GM23338 (cell line): ENCODE results near the gene ALOX15. TPM values are rescaled to one million over a fixed set of nuclear protein-coding genes. Genes with fewer than 3 reads are reported as not detected.
A peak's percentile ranks its signal among the peaks of the same experiment; 100 is the strongest.
"Not testable (repeated sequence)": the region's sequence is repeated elsewhere in the genome, so short reads cannot be mapped to it uniquely, and the experiment has no call there.

Experiments used
- ATAC-seq: fragments of 200-7000 bp; cut with Tn5 transposase; 3 replicates; pipeline ENCODE4 v1.9.1; 2020
- DNase-seq: peaks from one replicate; pipeline ENCODE4 v3.0.0-alpha.2; 2015; ENCODE audit warnings: low spot score
- H2AFZ ChIP-seq: fragments of 200-600 bp; sonication (generic); 2 replicates; pipeline ENCODE4 v1.8.0; 2016; ENCODE audit warnings: antibody characterized with exemption, mild to moderate bottlenecking, moderate library complexity
- H3F3A ChIP-seq: fragments of 200-600 bp; sonication (generic); replicated peaks from 2 replicates; pipeline ENCODE4 v1.8.0; 2017; ENCODE audit warnings: antibody characterized with exemption, mixed run types, low read depth
- H3K27ac ChIP-seq: fragments of 200-600 bp; sonication (generic); 2 replicates; pipeline ENCODE4 v1.6.1; 2016; ENCODE audit warnings: low read depth
- H3K27me3 ChIP-seq: fragments of 200-600 bp; sonication (generic); 2 replicates; pipeline ENCODE4 v1.8.0; 2016; ENCODE audit warnings: mild to moderate bottlenecking, mixed run types, moderate library complexity; ENCODE audit not compliant: insufficient read depth
- H3K36me3 ChIP-seq: fragments of 200-600 bp; sonication (generic); 2 replicates; pipeline ENCODE4 v1.8.0; 2016; ENCODE audit warnings: mild to moderate bottlenecking; ENCODE audit not compliant: insufficient read depth
- H3K4me1 ChIP-seq: fragments of 200-600 bp; sonication (generic); 2 replicates; pipeline ENCODE4 v1.8.0; 2016; ENCODE audit warnings: mild to moderate bottlenecking, moderate library complexity; ENCODE audit not compliant: insufficient read depth
- H3K4me2 ChIP-seq: fragments of 200-600 bp; sonication (generic); 2 replicates; pipeline ENCODE4 v1.7.1; 2017; ENCODE audit warnings: mixed run types
- H3K4me3 ChIP-seq: fragments of 200-600 bp; sonication (generic); 2 replicates; pipeline ENCODE4 v1.6.1; 2016; ENCODE audit warnings: mixed run types
- H3K79me2 ChIP-seq: fragments of 200-600 bp; sonication (generic); replicated peaks from 2 replicates; pipeline ENCODE4 v1.8.0; 2017; ENCODE audit warnings: mild to moderate bottlenecking; ENCODE audit not compliant: insufficient read depth
- H3K9me2 ChIP-seq: fragments of 200-600 bp; sonication (generic); 2 replicates; pipeline ENCODE4 v1.8.0; 2017; ENCODE audit not compliant: insufficient read depth
- H4K20me1 ChIP-seq: fragments of 200-600 bp; sonication (generic); replicated peaks from 2 replicates; pipeline ENCODE4 v1.8.0; 2017; ENCODE audit warnings: mild to moderate bottlenecking; ENCODE audit not compliant: insufficient read depth
- H3K27ac Mint-ChIP-seq: 2 replicates; pipeline ENCODE4 v1.8.0; 2020; ENCODE audit warnings: inconsistent platforms, mild to moderate bottlenecking, moderate library complexity, mixed read lengths
- H3K27me3 Mint-ChIP-seq: 3 replicates; pipeline ENCODE4 v1.8.0; 2022; ENCODE audit warnings: low read depth, mild to moderate bottlenecking, moderate library complexity, mixed read lengths, inconsistent platforms; ENCODE audit not compliant: insufficient read depth, poor library complexity
- H3K36me3 Mint-ChIP-seq: 3 replicates; pipeline ENCODE4 v1.8.0; 2021; ENCODE audit warnings: low read depth, mild to moderate bottlenecking, inconsistent platforms, moderate library complexity, mixed read lengths
- H3K4me1 Mint-ChIP-seq: 3 replicates; pipeline ENCODE4 v1.8.0; 2020; ENCODE audit warnings: mild to moderate bottlenecking, inconsistent platforms, mixed read lengths
- H3K4me3 Mint-ChIP-seq: 3 replicates; pipeline ENCODE4 v1.8.0; 2021; ENCODE audit warnings: moderate library complexity, mild to moderate bottlenecking, inconsistent platforms, mixed read lengths
- H3K9me3 Mint-ChIP-seq: 3 replicates; pipeline ENCODE4 v1.8.0; 2020; ENCODE audit warnings: moderate library complexity, mild to moderate bottlenecking, inconsistent platforms, mixed read lengths
- EZH2 ChIP-seq: fragments of 200-600 bp; sonication (generic); IDR thresholded peaks from one replicate; pipeline ENCODE4 v1.8.0; 2017; ENCODE audit warnings: antibody characterized with exemption, mild to moderate bottlenecking, low read depth; ENCODE audit not compliant: unreplicated experiment
- EZH2phosphoT487 ChIP-seq: fragments of 200-600 bp; sonication (generic); IDR thresholded peaks from one replicate; pipeline ENCODE4 v1.8.1; 2018; ENCODE audit warnings: antibody characterized with exemption; ENCODE audit not compliant: unreplicated experiment
- JUNB ChIP-seq: IDR thresholded peaks from one replicate; pipeline ENCODE4 v1.6.1; 2016; ENCODE audit warnings: antibody characterized with exemption; ENCODE audit not compliant: unreplicated experiment
- polyA plus RNA-seq: library from polyadenylated mRNA; unstranded; fragments of >200 nt; fragmentation: Nextera tagmentation; extraction: Ambion mirVana; gene quantifications from 2 replicates; pipeline ENCODE4 v1.2.1, GENCODE V29; 2016
- total RNA-seq: library from RNA; depleted of rRNA; stranded (reverse); fragments of >200 nt; shearing (Covaris generic); gene quantifications from 2 replicates; pipeline ENCODE4 v1.2.3, GENCODE V29; 2014
- TF ChIP-seq, protein P1 (sequence below), 2 experiments: fragments of 200-600 bp in 1 of 2; sonication (generic) in 1 of 2; conservative IDR thresholded peaks; 2 replicates each; pipeline versions ENCODE4 v1.5.1 to v1.6.1; 2016 to 2017; ENCODE audit warnings: antibody characterized with exemption in 2 of 2, low read depth in 2 of 2, mild to moderate bottlenecking in 2 of 2, moderate library complexity in 1 of 2
- TF ChIP-seq, protein P2 (sequence below): fragments of 250-450 bp; sonication (Bioruptor Pico); IDR thresholded peaks from 2 replicates; pipeline ENCODE4 v1.5.0; 2020; ENCODE audit warnings: mild to moderate bottlenecking, moderate library complexity

ALOX15 gene
- total and polyA plus RNA-seq, 2 experiments from 2014 or later = 1.2 to 1.4 TPM

DNA sequence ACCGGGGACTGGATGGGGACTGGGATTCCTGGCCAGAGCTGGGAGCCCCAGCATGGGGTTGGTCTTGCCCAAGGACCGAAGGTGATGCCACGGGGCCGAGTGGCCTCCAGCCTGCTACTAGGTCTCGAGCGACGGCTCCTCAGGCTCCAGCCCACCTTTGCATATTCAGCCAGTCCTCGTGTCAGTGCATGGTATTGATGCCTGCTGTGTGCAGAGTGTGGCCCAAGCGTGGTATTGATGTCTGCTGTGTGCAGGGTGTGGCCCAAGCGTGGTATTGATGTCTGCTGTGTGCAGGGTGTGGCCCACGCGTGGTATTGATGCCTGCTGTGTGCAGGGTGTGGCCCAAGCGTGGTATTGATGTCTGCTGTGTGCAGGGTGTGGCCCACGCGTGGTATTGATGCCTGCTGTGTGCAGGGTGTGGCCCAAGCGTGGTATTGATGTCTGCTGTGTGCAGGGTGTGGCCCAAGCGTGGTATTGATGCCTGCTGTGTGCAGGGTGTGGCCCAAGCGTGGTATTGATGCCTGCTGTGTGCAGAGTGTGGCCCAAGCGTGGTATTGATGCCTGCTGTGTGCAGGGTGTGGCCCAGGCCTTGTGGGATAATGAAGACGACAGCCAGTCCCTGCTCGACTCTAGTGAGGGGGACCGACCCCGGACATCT is 45.7 kb downstream of the ALOX15 start:
- H3K4me3 ChIP-seq, H3K27me3 ChIP-seq, H3K4me3 Mint-ChIP-seq, DNase-seq, ATAC-seq, H3K9me3 Mint-ChIP-seq, H3K36me3 Mint-ChIP-seq, H4K20me1 ChIP-seq, H3K79me2 ChIP-seq, H3K9me2 ChIP-seq, H3K36me3 ChIP-seq, H2AFZ ChIP-seq, H3K4me2 ChIP-seq, H3K27ac ChIP-seq, H3F3A ChIP-seq, H3K27ac Mint-ChIP-seq: not testable (repeated sequence)
- peaks cover 26% of the 10 kb centered on the region for H3K4me1 ChIP-seq
- H3K27me3 Mint-ChIP-seq = peaks cover 11% of the 10 kb centered on the region
- peaks cover 38% of the 10 kb centered on the region for H3K4me1 Mint-ChIP-seq

DNA sequence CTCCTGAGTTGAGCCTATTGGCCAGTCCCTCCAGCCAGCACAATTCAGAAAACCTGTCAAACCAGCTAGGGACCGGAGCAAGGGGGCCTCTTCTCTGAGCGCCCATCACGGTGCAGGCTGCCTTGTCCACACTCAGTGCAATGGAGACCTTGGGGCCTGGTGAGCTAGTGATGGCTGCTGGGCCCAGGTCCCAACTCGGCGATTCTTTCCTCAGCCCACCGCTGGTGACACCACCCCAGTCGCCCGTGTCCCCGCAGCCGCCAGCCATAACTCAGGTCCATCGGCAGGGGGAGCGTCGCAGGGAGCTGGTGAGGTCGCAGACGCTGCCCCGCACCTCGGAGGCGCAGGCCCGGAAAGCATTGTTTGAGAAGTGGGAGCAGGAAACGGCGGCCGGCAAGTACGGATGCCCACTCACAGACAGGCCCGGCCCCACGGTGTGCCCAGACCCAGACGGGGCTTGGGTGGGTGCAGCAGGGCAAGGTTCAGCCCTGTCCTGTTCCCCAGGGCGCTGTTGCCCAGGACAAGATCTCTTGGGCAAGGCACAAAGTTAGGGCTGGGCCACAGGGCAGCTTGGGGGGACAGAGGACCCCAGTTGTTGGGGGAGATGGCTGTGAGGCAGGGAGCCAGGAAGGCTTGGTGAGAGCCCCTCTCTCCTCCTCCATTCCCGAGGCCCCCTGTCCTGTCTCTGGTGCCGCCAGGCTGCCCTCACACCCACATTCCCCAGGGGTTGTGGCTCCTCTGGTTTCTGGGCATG is 46.4 kb downstream of the ALOX15 start:
- H3K4me1 Mint-ChIP-seq = peaks cover 31% of the 10 kb centered on the region
- peak; percentile 59 for ATAC-seq
- peak; percentile 89 for DNase-seq
- no peak overlapping the region for H3K4me3 ChIP-seq
- H3K9me3 Mint-ChIP-seq = no peaks in the 10 kb centered on the region
- H3K36me3 Mint-ChIP-seq = no peaks in the 10 kb centered on the region
- H3K4me1 ChIP-seq = peaks cover 19% of the 10 kb centered on the region
- H3K36me3 ChIP-seq = no peaks in the 10 kb centered on the region
- no peaks in the 10 kb centered on the region for H4K20me1 ChIP-seq
- H3K27ac ChIP-seq = no peak overlapping the region
- H2AFZ ChIP-seq = peak overlapping the region; percentile 91
- no peaks in the 10 kb centered on the region for H3K79me2 ChIP-seq
- H3K9me2 ChIP-seq = no peaks in the 10 kb centered on the region
- 0 out of 2 replicates have a peak overlapping the region, but pooled peaks have one; percentile 10 for H3K4me2 ChIP-seq
- no peak for TF ChIP-seq JUNB
- TF ChIP-seq, protein P1, sequence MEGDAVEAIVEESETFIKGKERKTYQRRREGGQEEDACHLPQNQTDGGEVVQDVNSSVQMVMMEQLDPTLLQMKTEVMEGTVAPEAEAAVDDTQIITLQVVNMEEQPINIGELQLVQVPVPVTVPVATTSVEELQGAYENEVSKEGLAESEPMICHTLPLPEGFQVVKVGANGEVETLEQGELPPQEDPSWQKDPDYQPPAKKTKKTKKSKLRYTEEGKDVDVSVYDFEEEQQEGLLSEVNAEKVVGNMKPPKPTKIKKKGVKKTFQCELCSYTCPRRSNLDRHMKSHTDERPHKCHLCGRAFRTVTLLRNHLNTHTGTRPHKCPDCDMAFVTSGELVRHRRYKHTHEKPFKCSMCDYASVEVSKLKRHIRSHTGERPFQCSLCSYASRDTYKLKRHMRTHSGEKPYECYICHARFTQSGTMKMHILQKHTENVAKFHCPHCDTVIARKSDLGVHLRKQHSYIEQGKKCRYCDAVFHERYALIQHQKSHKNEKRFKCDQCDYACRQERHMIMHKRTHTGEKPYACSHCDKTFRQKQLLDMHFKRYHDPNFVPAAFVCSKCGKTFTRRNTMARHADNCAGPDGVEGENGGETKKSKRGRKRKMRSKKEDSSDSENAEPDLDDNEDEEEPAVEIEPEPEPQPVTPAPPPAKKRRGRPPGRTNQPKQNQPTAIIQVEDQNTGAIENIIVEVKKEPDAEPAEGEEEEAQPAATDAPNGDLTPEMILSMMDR (conservative IDR thresholded peaks at IDR 0.05; ENCODE audit: low read depth in 2 of 2) = peak; percentile 37 to 62; a peak in 3 of 4 replicates
- peak overlapping the region; percentile 77 for H3K27ac Mint-ChIP-seq
- peak overlapping the region; percentile 29; the same call in 2 of the 3 replicates for H3K4me3 Mint-ChIP-seq
- H3K27me3 Mint-ChIP-seq = peaks cover 11% of the 10 kb centered on the region
- no peaks in the 10 kb centered on the region for H3K27me3 ChIP-seq
- H3F3A ChIP-seq = 0 out of 2 replicates have a peak, but pooled peaks cover 5% of the 10 kb centered on the region

DNA sequence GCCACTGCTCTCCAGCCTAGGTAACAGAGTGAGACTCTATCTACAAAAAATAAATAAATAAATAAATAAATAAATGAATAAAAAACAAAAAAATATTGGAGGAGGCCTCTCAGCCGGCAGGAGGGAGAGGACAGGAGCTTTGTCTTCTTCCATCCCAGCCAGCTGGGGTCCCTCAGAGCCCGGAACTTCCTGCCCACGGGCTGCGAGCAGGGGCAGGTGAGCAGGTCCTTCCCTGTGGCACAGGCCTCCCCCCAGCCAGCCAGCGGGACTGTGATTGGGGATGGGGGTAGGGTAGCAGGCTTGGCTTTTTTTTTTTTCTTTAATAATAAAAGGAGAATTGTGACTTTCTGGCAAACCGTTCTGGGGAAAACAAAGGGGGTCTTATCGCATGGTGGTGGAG is 47.1 kb downstream of the ALOX15 start:
- no peaks in the 10 kb centered on the region for H3K9me2 ChIP-seq
- no peaks in the 10 kb centered on the region for H3K9me3 Mint-ChIP-seq
- H3K4me1 Mint-ChIP-seq = peaks cover 24% of the 10 kb centered on the region
- H3K4me1 ChIP-seq = peaks cover 12% of the 10 kb centered on the region
- H3K27me3 Mint-ChIP-seq = peaks cover 18% of the 10 kb centered on the region
- peak overlapping the region; percentile 91; the same call in 1 of the 2 replicates for H2AFZ ChIP-seq
- H3K79me2 ChIP-seq = no peaks in the 10 kb centered on the region
- DNase-seq = no peak
- H3K4me3 ChIP-seq = no peak overlapping the region
- 0 out of 2 replicates have a peak, but pooled peaks cover under 1% of the 10 kb centered on the region for H3F3A ChIP-seq
- no peak overlapping the region for H3K4me2 ChIP-seq
- H3K4me3 Mint-ChIP-seq = no peak overlapping the region
- no peak overlapping the region for H3K27ac ChIP-seq
- peak overlapping the region; percentile 77; the same call in 1 of the 2 replicates for H3K27ac Mint-ChIP-seq
- no peaks in the 10 kb centered on the region for H3K36me3 ChIP-seq
- H3K27me3 ChIP-seq = no peaks in the 10 kb centered on the region
- H3K36me3 Mint-ChIP-seq = no peaks in the 10 kb centered on the region
- H4K20me1 ChIP-seq = no peaks in the 10 kb centered on the region
- no peak for ATAC-seq
- no peak for TF ChIP-seq EZH2
- TF ChIP-seq EZH2phosphoT487 = no peak
- TF ChIP-seq, protein P2, sequence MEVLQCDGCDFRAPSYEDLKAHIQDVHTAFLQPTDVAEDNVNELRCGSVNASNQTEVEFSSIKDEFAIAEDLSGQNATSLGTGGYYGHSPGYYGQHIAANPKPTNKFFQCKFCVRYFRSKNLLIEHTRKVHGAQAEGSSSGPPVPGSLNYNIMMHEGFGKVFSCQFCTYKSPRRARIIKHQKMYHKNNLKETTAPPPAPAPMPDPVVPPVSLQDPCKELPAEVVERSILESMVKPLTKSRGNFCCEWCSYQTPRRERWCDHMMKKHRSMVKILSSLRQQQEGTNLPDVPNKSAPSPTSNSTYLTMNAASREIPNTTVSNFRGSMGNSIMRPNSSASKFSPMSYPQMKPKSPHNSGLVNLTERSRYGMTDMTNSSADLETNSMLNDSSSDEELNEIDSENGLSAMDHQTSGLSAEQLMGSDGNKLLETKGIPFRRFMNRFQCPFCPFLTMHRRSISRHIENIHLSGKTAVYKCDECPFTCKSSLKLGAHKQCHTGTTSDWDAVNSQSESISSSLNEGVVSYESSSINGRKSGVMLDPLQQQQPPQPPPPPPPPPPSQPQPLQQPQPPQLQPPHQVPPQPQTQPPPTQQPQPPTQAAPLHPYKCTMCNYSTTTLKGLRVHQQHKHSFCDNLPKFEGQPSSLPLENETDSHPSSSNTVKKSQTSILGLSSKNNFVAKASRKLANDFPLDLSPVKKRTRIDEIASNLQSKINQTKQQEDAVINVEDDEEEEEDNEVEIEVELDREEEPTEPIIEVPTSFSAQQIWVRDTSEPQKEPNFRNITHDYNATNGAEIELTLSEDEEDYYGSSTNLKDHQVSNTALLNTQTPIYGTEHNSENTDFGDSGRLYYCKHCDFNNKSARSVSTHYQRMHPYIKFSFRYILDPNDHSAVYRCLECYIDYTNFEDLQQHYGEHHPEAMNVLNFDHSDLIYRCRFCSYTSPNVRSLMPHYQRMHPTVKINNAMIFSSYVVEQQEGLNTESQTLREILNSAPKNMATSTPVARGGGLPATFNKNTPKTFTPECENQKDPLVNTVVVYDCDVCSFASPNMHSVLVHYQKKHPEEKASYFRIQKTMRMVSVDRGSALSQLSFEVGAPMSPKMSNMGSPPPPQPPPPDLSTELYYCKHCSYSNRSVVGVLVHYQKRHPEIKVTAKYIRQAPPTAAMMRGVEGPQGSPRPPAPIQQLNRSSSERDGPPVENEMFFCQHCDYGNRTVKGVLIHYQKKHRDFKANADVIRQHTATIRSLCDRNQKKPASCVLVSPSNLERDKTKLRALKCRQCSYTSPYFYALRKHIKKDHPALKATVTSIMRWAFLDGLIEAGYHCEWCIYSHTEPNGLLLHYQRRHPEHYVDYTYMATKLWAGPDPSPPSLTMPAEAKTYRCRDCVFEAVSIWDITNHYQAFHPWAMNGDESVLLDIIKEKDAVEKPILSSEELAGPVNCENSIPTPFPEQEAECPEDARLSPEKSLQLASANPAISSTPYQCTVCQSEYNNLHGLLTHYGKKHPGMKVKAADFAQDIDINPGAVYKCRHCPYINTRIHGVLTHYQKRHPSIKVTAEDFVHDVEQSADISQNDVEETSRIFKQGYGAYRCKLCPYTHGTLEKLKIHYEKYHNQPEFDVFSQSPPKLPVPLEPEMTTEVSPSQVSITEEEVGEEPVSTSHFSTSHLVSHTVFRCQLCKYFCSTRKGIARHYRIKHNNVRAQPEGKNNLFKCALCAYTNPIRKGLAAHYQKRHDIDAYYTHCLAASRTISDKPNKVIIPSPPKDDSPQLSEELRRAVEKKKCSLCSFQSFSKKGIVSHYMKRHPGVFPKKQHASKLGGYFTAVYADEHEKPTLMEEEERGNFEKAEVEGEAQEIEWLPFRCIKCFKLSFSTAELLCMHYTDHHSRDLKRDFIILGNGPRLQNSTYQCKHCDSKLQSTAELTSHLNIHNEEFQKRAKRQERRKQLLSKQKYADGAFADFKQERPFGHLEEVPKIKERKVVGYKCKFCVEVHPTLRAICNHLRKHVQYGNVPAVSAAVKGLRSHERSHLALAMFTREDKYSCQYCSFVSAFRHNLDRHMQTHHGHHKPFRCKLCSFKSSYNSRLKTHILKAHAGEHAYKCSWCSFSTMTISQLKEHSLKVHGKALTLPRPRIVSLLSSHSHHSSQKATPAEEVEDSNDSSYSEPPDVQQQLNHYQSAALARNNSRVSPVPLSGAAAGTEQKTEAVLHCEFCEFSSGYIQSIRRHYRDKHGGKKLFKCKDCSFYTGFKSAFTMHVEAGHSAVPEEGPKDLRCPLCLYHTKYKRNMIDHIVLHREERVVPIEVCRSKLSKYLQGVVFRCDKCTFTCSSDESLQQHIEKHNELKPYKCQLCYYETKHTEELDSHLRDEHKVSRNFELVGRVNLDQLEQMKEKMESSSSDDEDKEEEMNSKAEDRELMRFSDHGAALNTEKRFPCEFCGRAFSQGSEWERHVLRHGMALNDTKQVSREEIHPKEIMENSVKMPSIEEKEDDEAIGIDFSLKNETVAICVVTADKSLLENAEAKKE (CRISPR knock-in tag) = no peak
